Muscle of arm (tissue), 12 donors: Measurements from ENCODE around the gene CEP95. TPM values are rescaled to one million over a fixed set of nuclear protein-coding genes. Genes with fewer than 3 reads are reported as not detected.

ENCODE experiments used
- DNase-seq: peaks from one replicate; pipeline ENCODE4 v3.0.0-alpha.2; 2013
- polyA plus RNA-seq, 12 donors: library from polyadenylated mRNA; unstranded; fragments of 120-200 nt; gene quantifications; one replicate each; pipeline ENCODE4 v1.2.1, GENCODE V29; 2013; ENCODE audit not compliant: insufficient read length in 12 of 12

CEP95 gene
- polyA plus RNA-seq, 12 donors = 36.0 to 131 (median 56.1) TPM; not detected in 1

DNA sequence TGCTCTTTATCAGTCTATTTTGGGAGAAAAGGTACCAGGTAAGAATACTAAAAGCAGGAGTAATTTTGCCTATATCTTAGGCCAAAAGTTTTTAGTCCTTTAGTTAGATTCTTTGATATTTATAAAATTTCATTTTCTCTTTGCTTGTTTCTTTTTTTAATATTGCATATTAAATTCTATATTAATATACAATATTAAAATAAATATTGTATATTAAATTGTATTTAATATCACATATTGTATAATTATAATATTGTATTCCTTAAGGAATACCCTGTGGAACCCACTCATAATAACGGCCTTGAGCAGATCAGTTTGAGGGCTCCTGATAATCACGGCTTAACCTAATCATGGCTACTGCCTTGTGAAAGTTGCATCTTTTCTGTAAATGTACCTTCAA, 1.9 kb downstream of the CEP95 start:
- no peak for DNase-seq

- no peak for DNase-seq
Measured at GRCh38 chr17:64509179-64509578, 2.4 kb downstream of the CEP95 start.

GRCh38 chr17:64515419-64515818, 8.6 kb downstream of the CEP95 start:
- no peak for DNase-seq

DNA sequence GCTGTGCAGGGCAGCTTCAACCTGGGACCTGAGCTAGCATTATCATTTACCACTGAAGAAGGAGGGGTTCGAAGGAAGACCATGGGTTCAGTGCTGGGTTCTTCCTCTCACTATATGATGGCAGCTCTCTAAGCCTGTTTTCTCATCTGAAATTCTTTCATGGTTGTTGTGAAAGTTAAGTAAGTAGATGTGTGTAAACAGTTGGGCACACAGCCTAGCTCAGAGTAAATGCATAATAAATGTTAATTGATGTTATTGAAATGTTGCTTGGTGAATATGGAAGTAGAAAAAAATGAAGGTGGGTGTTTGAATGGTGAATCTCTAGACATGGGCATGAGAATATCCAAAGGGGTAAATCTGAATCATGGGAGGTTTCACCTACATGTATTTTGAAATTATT, 9.1 kb downstream of the CEP95 start:
- DNase-seq = no peak

- DNase-seq = no peak
Measured at GRCh38 chr17:64519601-64520000, 12.8 kb downstream of the CEP95 start.

- DNase-seq = no peak
Measured at GRCh38 chr17:64520359-64520758, 13.6 kb downstream of the CEP95 start.

DNA sequence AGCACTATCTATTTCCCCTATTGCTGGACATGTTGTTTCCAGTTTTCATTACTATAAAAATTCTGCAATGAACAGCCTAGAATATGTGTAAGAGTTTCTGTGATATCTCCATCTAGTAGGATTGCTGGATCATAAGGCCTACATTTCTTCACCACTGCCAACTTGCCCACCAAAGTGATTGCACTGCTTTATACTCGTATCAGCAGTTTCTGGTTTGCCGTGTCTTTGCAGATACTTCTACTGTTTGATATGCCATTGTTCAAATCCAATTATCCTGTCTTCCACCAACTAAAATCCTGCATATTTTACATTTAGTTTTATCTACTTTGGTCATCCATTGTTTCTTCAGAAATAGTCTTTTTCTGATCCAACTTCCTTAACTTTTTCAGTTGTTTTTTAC, 21.1 kb downstream of the CEP95 start:
- no peak for DNase-seq

- DNase-seq = no peak
Measured at GRCh38 chr17:64529221-64529620, 22.4 kb downstream of the CEP95 start.

DNA sequence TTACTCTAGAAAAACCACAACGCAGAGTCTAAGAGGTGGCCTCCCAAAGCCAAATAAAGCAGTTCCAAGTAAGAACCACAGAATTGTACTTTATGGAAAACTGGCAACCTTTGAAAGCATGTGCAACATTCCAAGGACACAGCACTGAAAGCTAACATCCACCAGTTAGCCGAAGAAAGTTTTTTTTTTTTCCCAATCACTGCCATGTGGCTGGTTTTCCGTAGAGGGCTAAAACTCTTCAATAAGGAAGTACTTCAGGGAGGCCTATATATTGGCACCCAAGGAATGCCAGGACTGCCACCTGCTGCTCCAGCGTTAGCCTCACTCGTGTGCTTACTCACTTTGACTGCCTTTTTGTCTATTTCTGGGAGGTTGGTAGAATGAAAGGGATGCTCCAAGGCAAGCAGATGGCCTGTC, 25.2 kb downstream of the CEP95 start:
- DNase-seq = peak; percentile 17

DNA sequence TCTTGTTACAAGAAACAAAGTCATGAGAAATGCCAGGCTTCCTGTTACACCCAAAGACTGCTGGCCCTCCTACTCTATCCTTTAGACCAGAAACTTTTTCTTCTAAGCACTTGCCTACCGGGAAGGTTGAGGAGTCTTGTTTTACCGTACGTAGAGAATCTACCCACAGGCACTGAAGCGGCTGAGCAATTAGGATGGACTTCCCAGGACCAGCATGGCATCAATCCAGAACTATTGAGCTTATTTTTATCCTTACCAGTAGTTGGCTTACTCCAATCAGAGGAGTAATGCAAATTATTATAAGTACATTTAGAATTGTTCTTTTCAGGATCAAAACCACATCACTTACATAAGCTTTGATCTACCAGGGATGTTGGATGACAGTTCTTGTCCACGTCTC, 25.6 kb downstream of the CEP95 start:
- DNase-seq = no peak

DNA sequence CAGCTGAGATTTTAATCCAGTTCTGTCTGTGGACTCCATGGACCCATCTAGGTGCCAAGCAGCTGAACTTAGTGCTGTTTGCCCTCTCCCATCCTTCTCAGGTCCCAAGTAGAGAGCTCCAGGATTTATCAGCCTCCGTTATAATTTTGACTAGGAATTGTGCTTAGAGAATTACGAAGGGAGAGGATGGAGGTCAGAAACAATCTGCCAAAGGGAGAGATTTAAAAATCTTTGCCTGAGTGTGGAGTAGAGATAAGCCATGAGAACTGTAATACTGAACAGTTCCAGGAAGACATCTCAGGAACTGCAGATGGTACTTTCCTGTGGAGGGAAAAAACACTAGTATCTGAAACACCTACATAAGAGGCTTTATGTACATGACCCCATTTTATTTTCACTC, 27.0 kb downstream of the CEP95 start:
- DNase-seq = no peak

DNA sequence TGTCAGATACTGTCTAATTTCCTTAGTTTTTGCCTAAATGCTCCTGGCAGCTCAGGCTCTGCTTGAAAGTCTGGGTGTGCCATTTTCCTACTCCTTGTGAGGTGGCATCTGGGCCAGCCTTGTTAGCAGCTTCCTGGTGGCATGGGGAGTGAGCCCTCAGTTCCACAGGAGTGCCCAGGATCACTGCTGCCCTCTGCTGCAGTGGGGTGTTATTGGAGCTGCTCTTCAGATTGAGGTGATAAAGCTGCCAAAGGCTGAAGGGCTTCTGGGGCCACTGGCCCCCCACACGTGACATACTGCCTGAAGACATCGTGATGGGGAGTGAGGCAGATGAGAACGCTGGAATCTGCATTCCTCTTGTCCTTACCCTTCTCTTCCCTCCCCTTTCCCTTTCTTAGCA, 27.4 kb downstream of the CEP95 start:
- DNase-seq = no peak

GRCh38 chr17:64535357-64535756, 28.6 kb downstream of the CEP95 start:
- DNase-seq = no peak

DNA sequence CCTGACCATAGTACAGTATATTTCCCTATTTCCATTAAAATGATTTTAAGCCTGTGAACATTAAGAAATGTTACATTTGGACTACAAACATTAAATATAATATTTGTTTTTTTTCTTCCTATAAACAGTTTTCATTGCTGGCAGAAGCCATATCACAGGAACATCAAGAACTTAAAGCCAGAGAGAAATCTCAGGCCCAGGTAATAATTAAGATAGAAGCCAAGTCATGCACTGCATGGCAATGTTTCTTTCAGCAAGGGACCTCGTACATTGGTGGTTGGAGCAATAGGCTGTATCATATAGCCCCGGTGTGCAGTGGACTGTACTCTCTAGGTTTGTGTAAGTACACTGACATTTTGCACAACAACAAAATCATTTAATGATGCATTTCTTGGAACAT, 30.1 kb downstream of the CEP95 start:
- no peak for DNase-seq

DNA sequence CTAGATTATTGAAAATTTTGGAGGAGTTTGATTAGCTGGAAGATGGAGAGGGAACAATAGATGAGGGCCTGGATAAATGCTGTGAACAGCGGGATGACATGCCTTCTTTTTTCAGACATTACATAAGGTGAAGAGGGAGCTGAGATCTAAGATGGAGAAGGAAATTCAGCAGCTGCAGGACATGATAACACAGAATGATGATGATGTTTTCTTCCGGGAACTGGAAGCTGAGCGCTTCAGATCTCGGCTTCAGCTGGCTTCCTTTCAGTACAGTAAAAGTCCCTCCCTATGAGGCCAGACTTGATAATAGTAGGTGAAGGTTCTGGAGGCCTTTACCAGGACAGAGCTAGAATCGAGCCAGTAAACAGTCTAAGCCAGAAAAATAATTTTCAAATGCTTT, 30.7 kb downstream of the CEP95 start:
- no peak for DNase-seq

DNA sequence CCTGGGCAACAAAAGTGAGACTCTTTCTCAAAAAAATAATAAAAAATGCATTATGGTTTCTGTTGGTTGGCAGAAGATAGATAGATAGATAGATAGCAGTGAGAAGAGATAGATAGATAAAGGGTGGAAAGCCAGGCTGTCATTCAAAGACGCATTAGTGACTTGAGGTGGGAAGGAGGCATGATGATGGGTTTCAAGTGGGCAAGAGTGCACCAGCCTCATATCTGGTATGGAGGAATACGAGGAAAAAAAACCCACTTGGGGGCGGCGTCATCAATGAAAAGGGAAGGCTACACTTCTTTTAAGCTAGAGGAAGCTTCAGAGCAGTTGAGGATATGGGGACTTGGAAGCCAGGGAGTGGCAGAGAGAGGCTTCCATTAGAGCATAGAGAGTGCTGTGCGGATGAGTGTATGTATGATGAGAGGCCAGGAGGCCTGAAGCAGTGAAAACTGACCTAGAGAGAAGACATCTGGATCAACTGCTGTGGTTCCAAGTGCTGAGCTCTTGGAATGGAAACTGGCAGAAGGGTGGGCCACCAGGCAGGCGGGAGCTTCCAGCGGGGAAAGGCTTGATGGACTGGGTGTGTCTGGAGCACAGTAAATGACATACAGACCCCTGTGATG, 31.8 kb downstream of the CEP95 start:
- no peak for DNase-seq

- DNase-seq = no peak
Measured at GRCh38 chr17:64540118-64540776, 33.5 kb downstream of the CEP95 start.

GRCh38 chr17:64544742-64545141, 38.0 kb downstream of the CEP95 start:
- no peak for DNase-seq

- no peak for DNase-seq
Measured at GRCh38 chr17:64546716-64547115, 39.9 kb downstream of the CEP95 start.

DNA sequence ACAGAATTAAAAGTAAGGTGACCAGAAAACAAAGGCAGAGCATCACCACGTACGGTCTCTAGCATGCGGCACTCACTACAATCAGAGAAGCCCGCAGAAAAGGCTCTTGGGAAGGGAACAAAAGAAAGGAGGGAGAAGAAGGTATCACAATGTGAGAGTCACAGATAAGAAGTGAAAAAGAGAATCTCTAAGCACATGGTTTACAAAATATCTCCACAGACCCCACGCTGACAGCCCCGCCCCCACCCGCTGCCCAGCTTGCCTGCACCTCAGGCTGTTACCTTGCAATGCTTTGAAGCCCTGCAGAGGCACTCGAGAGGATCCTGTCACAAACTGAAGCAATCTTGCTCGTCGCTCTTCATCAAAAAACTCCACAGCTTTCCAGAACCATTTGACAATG, 40.5 kb downstream of the CEP95 start:
- DNase-seq = no peak

GRCh38 chr17:64551461-64551860, 44.7 kb downstream of the CEP95 start:
- DNase-seq = peak; percentile 23

DNA sequence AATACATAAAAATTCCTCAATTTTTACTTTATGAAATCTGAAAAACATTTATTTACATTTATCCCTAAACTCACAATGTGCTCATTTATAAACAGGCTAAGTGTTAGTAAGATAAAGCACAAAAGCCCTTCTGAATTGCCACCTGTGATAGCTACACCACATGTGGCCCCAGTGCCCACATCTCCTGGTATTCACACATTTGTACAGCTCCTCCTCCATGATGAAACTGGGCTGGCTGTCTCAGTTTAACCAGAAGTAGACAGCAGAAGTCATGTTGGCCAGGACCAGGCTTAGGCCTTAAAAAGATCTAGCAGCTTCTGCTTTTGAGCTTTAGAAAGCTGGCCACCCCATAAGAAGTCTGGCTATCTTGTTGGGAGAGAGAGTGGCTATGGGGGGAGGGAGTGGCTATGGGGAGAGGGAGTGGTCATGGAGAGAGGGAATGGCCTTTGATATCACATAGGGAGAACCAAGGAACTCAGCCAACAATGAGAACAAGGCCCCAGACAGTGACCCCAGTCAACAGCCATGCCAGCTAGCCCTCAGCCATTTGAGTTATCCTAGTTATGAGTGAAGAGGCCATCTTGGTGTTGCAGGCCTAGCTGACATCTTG, 47.4 kb downstream of the CEP95 start:
- DNase-seq = no peak

DNA sequence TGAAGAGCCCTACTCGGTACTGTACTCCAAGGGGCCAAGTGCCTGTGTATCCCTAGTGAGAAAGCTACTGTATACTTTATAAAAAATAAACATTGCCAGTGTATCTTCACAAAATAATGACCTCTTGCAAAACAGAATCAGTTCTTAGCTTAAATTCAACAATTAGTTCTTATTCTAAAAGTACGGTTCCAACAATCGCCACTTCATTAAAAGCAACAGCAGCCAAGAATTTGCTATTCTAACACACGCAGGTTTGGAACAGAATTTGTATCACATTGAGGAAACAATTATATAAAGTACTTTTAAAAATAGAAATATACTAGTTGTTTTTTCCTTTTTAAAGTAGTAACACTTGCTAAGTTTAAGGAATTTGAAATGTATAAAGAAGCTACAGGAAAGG, 48.5 kb downstream of the CEP95 start:
- DNase-seq = no peak

DNA sequence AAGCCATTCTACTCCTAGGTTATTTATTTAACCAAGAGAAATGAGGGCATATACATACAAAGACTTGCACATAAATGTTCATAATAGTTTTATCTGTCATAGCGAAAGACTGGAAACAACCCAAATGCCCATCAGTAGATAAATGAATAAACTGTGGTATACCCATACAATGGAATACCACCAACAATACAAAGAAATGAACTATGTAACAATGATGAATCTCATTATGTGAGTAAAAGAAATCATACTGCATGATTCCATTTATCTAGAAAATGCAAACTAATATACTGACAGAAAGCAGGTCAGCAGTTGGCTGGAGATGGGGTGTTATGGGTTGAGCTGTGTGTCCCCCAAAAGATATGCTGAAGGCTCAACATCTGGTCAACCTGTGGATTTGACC, 57.3 kb downstream of the CEP95 start:
- no peak for DNase-seq
